DND-41 (cell line): ENCODE results near the gene DUSP5.

ENCODE experiments used
- CTCF ChIP-seq: IDR thresholded peaks from 2 replicates; pipeline ENCODE4 v1.5.1; 2012; ENCODE audit warnings: borderline replicate concordance, low read length, moderate library complexity, mild to moderate bottlenecking; ENCODE audit not compliant: poor library complexity, severe bottlenecking; ENCODE audit errors: extremely low read depth
- EZH2 ChIP-seq: IDR thresholded peaks from 3 replicates; pipeline ENCODE4 v1.6.1; 2012; ENCODE audit warnings: borderline replicate concordance, low read depth, mild to moderate bottlenecking, moderate library complexity, low read length, inconsistent platforms; ENCODE audit not compliant: severe bottlenecking

DNA sequence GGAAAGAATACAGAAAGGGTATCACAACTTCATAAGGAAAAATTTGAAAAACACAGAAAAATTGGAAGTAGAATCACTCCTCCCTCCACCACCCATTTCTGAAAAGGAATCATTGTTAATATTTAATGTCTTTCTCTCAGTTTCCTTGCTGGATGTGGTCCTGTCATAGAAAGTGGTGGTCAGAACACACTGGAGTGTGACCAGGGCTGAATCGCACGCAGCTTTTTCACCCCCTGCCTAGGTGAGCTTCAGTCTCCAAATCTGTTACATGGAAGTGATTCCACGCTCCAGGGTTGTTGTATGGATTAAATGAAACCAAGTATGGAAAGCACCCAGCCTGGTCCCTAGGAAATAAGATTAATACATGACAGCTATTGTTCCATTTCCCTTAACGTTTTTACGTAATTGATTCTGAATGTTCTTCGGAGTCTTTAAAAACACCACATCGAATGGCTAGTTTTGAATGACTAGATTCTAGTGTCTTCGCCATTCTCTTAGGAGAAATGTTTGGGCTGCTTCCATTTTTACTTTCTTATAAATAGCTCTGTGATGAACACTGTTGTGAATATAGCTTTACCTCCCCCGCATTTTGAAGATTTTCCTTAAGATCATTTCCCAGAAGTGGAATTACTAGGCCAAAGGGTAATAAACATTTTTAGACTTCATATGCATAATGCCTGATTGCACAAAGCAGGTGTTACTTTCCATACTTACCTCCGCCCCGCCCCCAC, 10.9 kb upstream of the DUSP5 start:
- no peak for TF ChIP-seq CTCF
- no peak for TF ChIP-seq EZH2
